GM12878 (cell line): ENCODE results near the gene TAB2. TPM values are rescaled to one million over a fixed set of nuclear protein-coding genes. Genes with fewer than 3 reads are reported as not detected.

ENCODE experiments used
- ATAC-seq: fragments of 200-7000 bp; cut with Tn5 transposase; 3 replicates; pipeline ENCODE4 v1.9.1; 2020; ENCODE audit warnings: mild to moderate bottlenecking, moderate library complexity
- BruUV-seq: library from RNA; stranded (reverse); fragments of 400-500 nt; replicated peaks from 2 replicates; lab custom pipeline; 2021; lab: Mats Ljungman, UMichigan
- CTCF ChIA-PET: fragments of 300-600 bp; sonication (Branson Sonifier 250); formaldehyde crosslinking; extraction: SDS; loops from one replicate; lab custom pipeline; 2021; ENCODE audit warnings: inconsistent platforms; lab: Yijun Ruan, JAX
- POLR2A ChIA-PET: fragments of 350-600 bp; formaldehyde crosslinking; extraction: SDS; loops from one replicate; lab custom pipeline; 2021; ENCODE audit warnings: inconsistent platforms; lab: Charles Lee
- RAD21 ChIA-PET: fragments of 300-600 bp; sonication (Branson Sonifier 250); formaldehyde crosslinking; loops from one replicate; lab custom pipeline; 2023; ENCODE audit warnings: antibody characterized with exemption; ENCODE audit not compliant: unreplicated experiment; lab: Charles Lee
- SMC1A ChIA-PET: fragments of 300-600 bp; sonication (Branson Sonifier 250); formaldehyde crosslinking; loops from one replicate; lab custom pipeline; 2023; ENCODE audit not compliant: unreplicated experiment, uncharacterized antibody; lab: Charles Lee
- DNase-seq: peaks from one replicate; pipeline ENCODE4 v3.0.0-alpha.2; 2011; ENCODE audit warnings: low read depth, low spot score
- FAIRE-seq: peaks from 3 replicates; lab custom pipeline; 2011; peaks lifted over from hg19 to GRCh38; lab: Jason Lieb, UNC
- H2AFZ ChIP-seq: 2 replicates; pipeline ENCODE4 v1.6.0; 2011; ENCODE audit warnings: low read depth, low read length, control low read depth; ENCODE audit not compliant: control insufficient read depth
- H3K27ac ChIP-seq: 2 replicates; pipeline ENCODE4 v1.5.1; 2011; ENCODE audit warnings: control low read depth; ENCODE audit not compliant: control insufficient read depth, insufficient read depth
- H3K27me3 ChIP-seq, 2 experiments: replicated peaks in 1 of 2; 2 replicates each; pipeline versions ENCODE4 v1.6.0 to v1.6.1; 2011; ENCODE audit warnings: low read length in 1 of 2; ENCODE audit not compliant: control insufficient read depth in 2 of 2, insufficient read depth in 2 of 2
- H3K36me3 ChIP-seq, 2 experiments: 2 replicates each; pipeline ENCODE4 v1.5.1; 2011; ENCODE audit warnings: low read length in 1 of 2; ENCODE audit not compliant: control insufficient read depth in 2 of 2, insufficient read depth in 2 of 2
- H3K4me1 ChIP-seq: 2 replicates; pipeline ENCODE4 v1.6.1; 2011; ENCODE audit warnings: mild to moderate bottlenecking, low read length, moderate library complexity, mixed read lengths; ENCODE audit not compliant: control insufficient read depth, insufficient read depth
- H3K4me2 ChIP-seq: 2 replicates; pipeline ENCODE4 v1.6.0; 2011; ENCODE audit warnings: control low read depth; ENCODE audit not compliant: control insufficient read depth, insufficient read depth
- H3K4me3 ChIP-seq: fragments of 200-600 bp; sonication (generic); 2 replicates; pipeline ENCODE4 v1.5.1; 2016
- H3K79me2 ChIP-seq: 2 replicates; pipeline ENCODE4 v1.6.0; 2011; ENCODE audit warnings: low read length; ENCODE audit not compliant: control insufficient read depth, insufficient read depth
- H3K9ac ChIP-seq: 2 replicates; pipeline ENCODE4 v1.8.0; 2011; ENCODE audit warnings: low read length, control low read depth, mixed read lengths; ENCODE audit not compliant: control insufficient read depth, insufficient read depth
- H3K9me3 ChIP-seq: replicated peaks from 3 replicates; pipeline ENCODE4 v1.5.1; 2011; ENCODE audit warnings: mild to moderate bottlenecking, low read length; ENCODE audit not compliant: control insufficient read depth, insufficient read depth
- H4K20me1 ChIP-seq: 2 replicates; pipeline ENCODE4 v1.6.0; 2011; ENCODE audit not compliant: control insufficient read depth, insufficient read depth
- BMI1 ChIP-seq: fragments of 450-650 bp; IDR thresholded peaks from 2 replicates; pipeline ENCODE4 v1.6.1; 2016; ENCODE audit warnings: mild to moderate bottlenecking, moderate library complexity, borderline replicate concordance
- EZH2 ChIP-seq: IDR thresholded peaks from 2 replicates; pipeline ENCODE4 v1.6.1; 2012; ENCODE audit warnings: low read depth, mild to moderate bottlenecking, control low read depth, inconsistent platforms, low read length, borderline replicate concordance; ENCODE audit not compliant: control insufficient read depth
- PKNOX1 ChIP-seq: fragments of 450-650 bp; IDR thresholded peaks from 2 replicates; pipeline ENCODE4 v1.6.1; 2016; ENCODE audit warnings: mild to moderate bottlenecking
- SRF ChIP-seq, 2 experiments: IDR thresholded peaks; 2 replicates each; pipeline ENCODE4 v1.6.1; 2011; ENCODE audit warnings: low read depth in 2 of 2, low read length in 2 of 2, mild to moderate bottlenecking in 1 of 2, moderate library complexity in 1 of 2
- WGBS: methylation state at CpG from one replicate; pipeline ENCODE4 v1.1.6; 2016; ENCODE audit warnings: low lambda C conversion rate; ENCODE audit not compliant: insufficient replicate concordance, insufficient coverage; ENCODE audit errors: missing lambda C conversion rate; 5-methylcytosine and 5-hydroxymethylcytosine counted together
- in situ Hi-C: fragments of 300-500 bp; cut with MboI; formaldehyde crosslinking; loops from 9 replicates; pipeline ENCODE4 v1.14.3; 2018; ENCODE audit warnings: mixed read lengths
- intact Hi-C: fragments of 100-400 bp; cut with micrococcal nuclease; formaldehyde crosslinking; loops from one replicate; pipeline ENCODE4 v1.14.2; 2022; ENCODE audit not compliant: unreplicated experiment
- polyA plus RNA-seq, 11 experiments: library from polyadenylated mRNA; depleted of rRNA in 4 of 11; unstranded in 6 of 11; stranded (reverse) in 5 of 11; fragments of >200 nt; fragmentation: Nextera tagmentation in 4 of 11; fragmentation: Illumina TruSeq in 1 of 11; extraction: Ambion mirVana in 4 of 11; extraction: Trizol in 1 of 11; gene quantifications; 1 replicate in 1 of 11; 2 replicates in 10 of 11; pipeline versions ENCODE4 v1.2.1 to v1.2.3, GENCODE V29; 2011 to 2016; ENCODE audit warnings: inconsistent platforms in 2 of 11, missing spikeins in 2 of 11, low read depth in 1 of 11
- total RNA-seq, 4 experiments: library from RNA; depleted of rRNA in 3 of 4; stranded (reverse); fragments of >200 nt in 3 of 4; fragmentation: Illumina TruSeq in 1 of 4; extraction: Trizol in 1 of 4; gene quantifications; 2 replicates each; pipeline versions ENCODE4 v1.2.1 to v1.2.3, GENCODE V29; 2013 to 2021
- TF ChIP-seq, protein P1 (sequence below): fragments of 450-650 bp; IDR thresholded peaks from 2 replicates; pipeline ENCODE4 v1.6.1; 2018; ENCODE audit warnings: mild to moderate bottlenecking, low read depth, moderate library complexity; ENCODE audit not compliant: partially characterized antibody

The TAB2 gene
- total and polyA plus RNA-seq, 10 of the 15 experiments (the other 5 are each of a cell fraction or from before 2014, with no cell fraction given): 8.9 to 66.3 (median 23.0) TPM

- Histone ChIP-seq H3K4me2 (no peak overlapping the region), H3K4me3 (no peak overlapping the region), H2AFZ (no peak overlapping the region; the same call in 1 of the 2 replicates), H3K4me1 (no peaks in the 10 kb centered on the region), H3K36me3 (no peaks in the 10 kb centered on the region), H3K27ac (no peak overlapping the region), H4K20me1 (no peaks in the 10 kb centered on the region), H3K9me3 (no peaks in the 10 kb centered on the region), H3K79me2 (no peaks in the 10 kb centered on the region), H3K9ac (no peak overlapping the region), H3K27me3 (no peaks in the 10 kb centered on the region)
- DNase-seq (no peak), FAIRE-seq (no peak), ATAC-seq (no peak; the same call in 2 of the 3 replicates)
- in situ Hi-C loops (no loop called here), intact Hi-C loops (no loop called here)
- SMC1A ChIA-PET: no interaction called here
- POLR2A ChIA-PET: no interaction called here
- no TSS peak for BruUV-seq
- 12% methylated on average over 3 of the region's 3 CpGs for WGBS
- peak in 1 of 2 experiments; percentile 48; a peak in 1 of 4 replicates for TF ChIP-seq SRF (IDR thresholded peaks at IDR 0.05; ENCODE audit: low read depth in 2 of 2, low read length in 2 of 2)
- TF ChIP-seq, protein P1, sequence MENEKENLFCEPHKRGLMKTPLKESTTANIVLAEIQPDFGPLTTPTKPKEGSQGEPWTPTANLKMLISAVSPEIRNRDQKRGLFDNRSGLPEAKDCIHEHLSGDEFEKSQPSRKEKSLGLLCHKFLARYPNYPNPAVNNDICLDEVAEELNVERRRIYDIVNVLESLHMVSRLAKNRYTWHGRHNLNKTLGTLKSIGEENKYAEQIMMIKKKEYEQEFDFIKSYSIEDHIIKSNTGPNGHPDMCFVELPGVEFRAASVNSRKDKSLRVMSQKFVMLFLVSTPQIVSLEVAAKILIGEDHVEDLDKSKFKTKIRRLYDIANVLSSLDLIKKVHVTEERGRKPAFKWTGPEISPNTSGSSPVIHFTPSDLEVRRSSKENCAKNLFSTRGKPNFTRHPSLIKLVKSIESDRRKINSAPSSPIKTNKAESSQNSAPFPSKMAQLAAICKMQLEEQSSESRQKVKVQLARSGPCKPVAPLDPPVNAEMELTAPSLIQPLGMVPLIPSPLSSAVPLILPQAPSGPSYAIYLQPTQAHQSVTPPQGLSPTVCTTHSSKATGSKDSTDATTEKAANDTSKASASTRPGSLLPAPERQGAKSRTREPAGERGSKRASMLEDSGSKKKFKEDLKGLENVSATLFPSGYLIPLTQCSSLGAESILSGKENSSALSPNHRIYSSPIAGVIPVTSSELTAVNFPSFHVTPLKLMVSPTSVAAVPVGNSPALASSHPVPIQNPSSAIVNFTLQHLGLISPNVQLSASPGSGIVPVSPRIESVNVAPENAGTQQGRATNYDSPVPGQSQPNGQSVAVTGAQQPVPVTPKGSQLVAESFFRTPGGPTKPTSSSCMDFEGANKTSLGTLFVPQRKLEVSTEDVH: no peak
- RAD21 ChIA-PET: no interaction called here
- CTCF ChIA-PET: interaction anchor here (0.7 kb wide), 1 partner anchor 116 kb away, joined by 3 read pairs; no protein-coding TSS in a partner anchor
Observed at GRCh38 chr6:149306967-149307366, 10.5 kb upstream of the TAB2 start.

GRCh38 chr6:149311293-149311692 lies 6.2 kb upstream of the TAB2 start:
- no peak overlapping the region for H3K4me2 ChIP-seq
- TF ChIP-seq PKNOX1: no peak
- no peak for TF ChIP-seq BMI1
- no peak for TF ChIP-seq EZH2
- peaks cover 1% of the 10 kb centered on the region; the same call in 1 of the 2 replicates for H3K79me2 ChIP-seq
- WGBS: 35% methylated on average over 4 of the region's 4 CpGs
- H3K9me3 ChIP-seq: no peaks in the 10 kb centered on the region
- H2AFZ ChIP-seq: no peak overlapping the region
- H3K9ac ChIP-seq: no peak overlapping the region
- H3K4me3 ChIP-seq: no peak overlapping the region
- ChIA-PET RAD21 (no interaction called here), POLR2A (no interaction called here), CTCF (interaction anchor here (0.7 kb wide), 1 partner anchor 229 kb away, joined by 3 read pairs; no protein-coding TSS in a partner anchor), SMC1A (interaction anchor here (1.0 to 1.2 kb wide), 2 partner anchors 80 to 157 kb away, joined by 3 read pairs; no protein-coding TSS in a partner anchor)
- in situ Hi-C loops: no loop called here
- H3K4me1 ChIP-seq: peaks cover 3% of the 10 kb centered on the region; the same call in 1 of the 2 replicates
- H3K36me3 ChIP-seq: no peaks in the 10 kb centered on the region
- H4K20me1 ChIP-seq: no peaks in the 10 kb centered on the region
- no peak overlapping the region for H3K27ac ChIP-seq
- H3K27me3 ChIP-seq: no peaks in the 10 kb centered on the region
- no peak for FAIRE-seq
- no TSS peak for BruUV-seq
- no peak for ATAC-seq
- intact Hi-C loops: no loop called here
- DNase-seq: no peak
